Stimulated activated CD8-positive, alpha-beta memory T cell treated with anti-CD3 and anti-CD28 coated beads, Interleukin-7, amount 100 ng/mL, for 24 hours (primary cell): Measurements from ENCODE around the gene CNTROB.

Experiments used
- DNase-seq: peaks from one replicate; pipeline ENCODE4 v3.0.0-alpha.2; 2020; ENCODE audit warnings: low read depth

Gene CNTROB

DNA sequence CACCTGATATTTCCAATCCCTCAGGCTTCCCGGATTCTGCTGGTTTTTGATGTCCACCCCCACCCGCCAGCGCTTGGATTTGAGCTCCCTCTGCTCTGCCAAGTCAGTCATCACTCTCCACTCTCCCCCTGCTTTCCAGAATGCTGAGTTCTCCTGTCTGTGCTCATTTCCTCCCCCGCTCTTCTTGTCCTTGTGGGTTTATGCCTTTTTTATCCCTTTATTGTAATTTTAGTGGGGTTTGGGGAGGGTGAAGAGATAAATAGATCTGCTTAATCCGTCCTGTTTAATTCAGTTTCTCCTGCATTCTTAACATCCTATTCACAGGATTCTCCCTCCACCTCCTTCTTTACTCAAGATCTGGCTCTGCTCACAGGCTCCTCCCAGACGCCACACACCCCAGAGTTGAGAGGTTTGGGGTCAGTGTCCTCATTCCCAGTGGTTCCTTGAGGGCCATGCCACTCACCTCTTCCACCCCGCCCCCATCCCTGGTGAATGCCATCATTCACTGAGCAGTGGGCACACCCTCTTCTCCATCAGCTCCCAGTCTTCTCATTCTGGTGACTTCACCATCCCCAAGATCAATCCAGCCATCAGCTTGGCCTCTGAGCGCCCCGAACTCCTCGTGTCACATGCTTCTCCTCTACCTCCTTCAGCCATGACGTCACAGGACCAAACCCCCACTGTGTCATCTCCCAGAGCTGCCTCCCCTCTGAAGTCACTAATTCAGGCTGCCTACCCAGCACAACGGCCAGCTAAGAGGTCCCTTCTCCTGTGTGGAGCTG is 55.3 kb downstream of the CNTROB start:
- DNase-seq = no peak

DNA sequence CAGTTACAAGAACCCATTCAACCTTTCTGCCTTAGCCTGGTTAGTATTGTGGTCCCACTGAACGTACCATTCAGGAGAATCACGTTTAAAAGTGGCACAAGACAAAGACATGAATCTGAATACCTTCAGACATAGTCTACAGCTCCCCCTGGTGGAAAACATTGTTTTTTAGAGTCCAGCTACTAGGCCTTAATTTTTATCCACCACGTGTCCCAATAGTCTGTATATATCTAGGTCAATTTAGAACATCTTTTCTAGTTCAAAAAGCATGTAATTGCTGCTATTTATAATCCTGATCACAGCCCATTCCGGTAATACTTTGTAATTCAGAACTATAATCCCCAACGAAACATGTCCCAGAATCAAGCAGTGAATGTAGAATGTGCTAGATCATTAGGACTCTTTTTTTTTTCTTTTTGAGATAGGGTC is 56.8 kb downstream of the CNTROB start:
- no peak for DNase-seq

DNA sequence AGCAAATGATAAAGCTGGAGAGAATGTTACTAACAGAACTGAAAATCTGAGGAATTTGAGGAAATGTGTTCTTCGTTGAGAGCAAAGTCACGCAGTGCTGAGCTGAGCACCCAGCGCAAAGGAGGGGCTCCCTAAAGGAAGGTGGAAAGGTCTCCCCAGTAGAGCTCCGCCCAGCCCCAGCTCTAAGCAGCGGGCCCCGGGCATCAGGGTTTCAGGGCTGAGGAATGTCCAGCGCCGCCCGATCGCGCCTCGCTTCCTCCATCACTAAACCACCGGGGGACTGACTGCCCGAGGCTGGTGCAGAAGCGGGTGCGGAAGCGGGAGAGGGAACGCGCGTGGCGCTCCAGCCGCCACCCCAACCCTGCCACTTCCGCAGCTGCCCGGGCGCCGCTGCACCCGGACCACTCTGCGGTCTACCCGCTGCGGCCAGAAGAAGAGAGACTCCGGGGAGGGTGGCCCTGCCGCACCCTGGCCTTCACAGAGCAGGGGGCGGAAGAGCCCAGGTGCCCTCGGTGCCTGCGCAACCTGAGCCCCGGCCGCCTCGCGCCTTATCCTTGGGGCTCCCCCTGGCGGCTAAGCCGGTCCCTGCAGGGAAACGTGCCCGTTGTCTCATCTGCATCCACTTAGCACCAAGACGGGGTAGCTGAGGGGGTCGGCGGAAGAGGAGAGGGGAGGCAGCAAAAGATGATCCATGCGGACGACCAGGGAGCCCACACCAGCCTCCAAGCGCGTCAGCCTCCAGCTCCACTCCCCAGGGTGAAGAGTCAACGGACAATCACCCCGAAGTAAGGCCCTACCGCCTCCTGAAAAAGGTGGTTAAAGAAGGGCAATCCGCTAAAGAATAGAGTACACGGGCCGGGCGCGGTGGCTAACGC is 58.0 kb downstream of the CNTROB start:
- DNase-seq = peak; percentile 94

DNA sequence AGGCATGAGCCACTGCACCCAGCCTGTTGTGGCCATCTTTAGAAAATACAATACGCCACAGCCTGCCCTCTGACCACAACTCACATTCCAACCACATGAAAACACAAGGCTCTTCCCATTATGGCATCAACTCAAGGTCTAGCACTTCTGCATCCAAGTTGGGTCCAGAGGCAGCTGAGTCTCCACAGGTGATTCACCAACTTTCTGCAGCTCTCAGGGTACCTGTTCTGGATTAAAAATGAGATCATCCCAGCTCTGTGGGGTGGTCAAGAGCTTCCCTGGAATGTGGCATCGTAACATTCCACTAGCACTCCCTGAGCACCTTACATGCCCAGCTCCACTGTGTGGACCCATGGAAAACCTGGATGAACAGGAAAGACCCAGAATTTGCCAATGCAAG is 60.5 kb downstream of the CNTROB start:
- DNase-seq = no peak

DNA sequence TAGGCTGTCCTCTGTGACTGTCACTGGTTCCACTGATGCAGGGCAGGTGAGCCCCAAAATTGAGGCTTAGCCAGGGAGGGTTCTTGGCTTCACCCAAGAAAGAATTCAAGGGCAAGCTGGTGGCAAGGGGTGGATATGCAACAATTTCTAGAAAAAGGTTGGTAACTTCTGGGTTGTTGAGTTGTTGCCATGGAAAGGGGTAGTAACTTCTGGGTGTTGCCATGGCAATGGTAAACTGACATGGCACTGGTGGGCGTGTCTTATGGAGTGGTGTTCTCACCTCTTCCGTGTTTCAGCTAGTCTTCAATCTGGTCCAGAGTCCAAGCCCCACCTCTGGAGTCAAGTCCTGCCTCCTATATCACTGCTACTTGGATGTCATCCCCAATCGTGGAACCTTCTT is 60.9 kb downstream of the CNTROB start:
- DNase-seq = no peak

DNA sequence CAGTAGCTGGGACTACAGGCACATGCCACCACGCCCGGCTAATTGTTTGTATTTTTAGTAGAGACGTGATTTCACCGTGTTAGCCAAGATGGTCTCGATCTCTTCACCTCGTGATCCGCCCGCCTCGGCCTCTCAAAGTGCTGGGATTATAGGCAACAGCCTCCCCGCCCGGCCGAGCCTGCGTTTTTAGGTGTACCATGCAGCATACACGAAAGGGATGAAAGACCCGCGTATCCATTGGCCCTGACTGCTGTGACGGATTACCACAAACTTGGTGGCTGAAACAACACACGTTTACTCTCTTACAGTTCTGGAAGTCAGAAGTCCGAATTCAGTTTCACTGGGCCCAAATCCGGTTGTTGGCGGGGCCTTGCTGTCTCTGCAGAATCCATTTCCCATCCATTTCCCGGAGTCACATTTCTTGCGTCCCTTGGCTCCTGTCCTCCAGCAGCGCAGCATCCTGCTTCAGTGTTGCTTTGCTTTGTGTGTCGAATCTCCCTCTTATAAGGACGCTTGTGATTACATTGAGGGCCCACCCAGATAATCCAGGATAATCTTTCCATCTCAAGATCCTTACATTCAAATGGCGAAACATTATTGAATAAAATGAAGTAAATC is 62.1 kb downstream of the CNTROB start:
- DNase-seq = no peak

DNA sequence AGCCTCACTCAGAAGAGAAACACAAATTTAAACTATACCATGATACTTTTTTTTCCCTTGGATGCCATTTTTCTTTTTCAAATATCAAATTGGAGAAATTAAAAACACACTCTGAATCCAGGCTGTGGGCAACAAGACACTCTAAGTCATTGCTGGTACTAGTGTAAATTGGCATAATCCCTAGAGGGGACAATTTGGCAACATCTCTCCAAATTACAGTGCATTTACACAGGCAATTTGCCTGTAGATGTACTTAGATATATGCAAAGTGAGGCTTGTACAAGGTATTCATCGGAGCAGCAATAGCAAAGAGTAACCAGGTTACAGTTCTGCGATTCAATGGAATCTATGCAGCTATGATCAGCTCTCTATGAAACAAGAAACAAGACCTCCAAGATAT is 63.7 kb downstream of the CNTROB start:
- DNase-seq = no peak

DNA sequence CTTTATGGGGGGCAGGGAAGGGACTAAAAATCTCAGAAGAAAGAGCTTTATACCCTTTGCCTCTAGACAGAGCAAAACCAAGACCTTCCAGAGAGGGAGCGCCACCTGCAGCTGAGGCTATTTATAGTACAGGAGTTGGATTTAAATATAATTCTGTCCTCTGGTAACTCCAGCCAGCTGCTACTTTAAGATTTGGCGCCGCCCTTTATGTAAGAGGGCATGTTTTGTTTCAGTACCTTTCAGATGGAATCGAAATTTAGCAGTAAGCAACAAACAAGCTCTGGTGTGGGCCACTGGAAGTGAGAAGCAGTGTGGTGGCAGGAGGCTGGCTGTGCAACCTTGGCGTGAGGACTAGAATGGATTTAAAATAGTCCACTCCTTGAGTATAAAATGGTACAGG is 65.2 kb downstream of the CNTROB start:
- DNase-seq = no peak
